Muscle of leg (tissue), 11 donors: Measurements from ENCODE around the gene CLDN4. TPM values are rescaled to one million over a fixed set of nuclear protein-coding genes. Genes with fewer than 3 reads are reported as not detected.

ENCODE experiments used
- DNase-seq: peaks from one replicate; pipeline ENCODE4 v3.0.0; 2013
- H3K27ac ChIP-seq: one replicate; pipeline ENCODE4 v1.5.1; 2013; ENCODE audit warnings: mild to moderate bottlenecking, low read length, control low read depth
- H3K27me3 ChIP-seq: one replicate; pipeline ENCODE4 v1.6.1; 2013; ENCODE audit warnings: low read length; ENCODE audit not compliant: control insufficient read depth, insufficient read depth
- H3K36me3 ChIP-seq: one replicate; pipeline ENCODE4 v1.6.1; 2013; ENCODE audit warnings: low read length; ENCODE audit not compliant: control insufficient read depth, insufficient read depth
- H3K4me1 ChIP-seq: one replicate; pipeline ENCODE4 v1.6.1; 2013; ENCODE audit warnings: low read length; ENCODE audit not compliant: control insufficient read depth, insufficient read depth
- H3K4me3 ChIP-seq: one replicate; pipeline ENCODE4 v1.5.1; 2013; ENCODE audit warnings: low read length, control low read depth
- H3K9me3 ChIP-seq: replicated peaks from 2 replicates; pipeline ENCODE4 v1.6.1; 2013; ENCODE audit warnings: low read depth, low read length; ENCODE audit not compliant: control insufficient read depth
- WGBS: methylation state at CpG from one replicate; pipeline ENCODE4 v1.1.5; 2013; ENCODE audit warnings: missing lambda C conversion rate; ENCODE audit not compliant: insufficient coverage; 5-methylcytosine and 5-hydroxymethylcytosine counted together
- polyA plus RNA-seq, 8 donors: library from polyadenylated mRNA; unstranded; fragments of 120-200 nt; gene quantifications; one replicate each; pipeline versions ENCODE4 v1.2.1 to v1.2.3, GENCODE V29; 2013; ENCODE audit warnings: inconsistent platforms in 1 of 8, low replicate concordance in 1 of 8; ENCODE audit not compliant: insufficient read length in 8 of 8, insufficient read depth in 1 of 8
- total RNA-seq: library from RNA; stranded (reverse); fragments of 120-200 nt; gene quantifications from one replicate; pipeline ENCODE4 v1.2.4, GENCODE V29; 2013

The CLDN4 gene
- total and polyA plus RNA-seq, 9 donors, result 0.27 to 10.9 (median 0.61) TPM

DNA sequence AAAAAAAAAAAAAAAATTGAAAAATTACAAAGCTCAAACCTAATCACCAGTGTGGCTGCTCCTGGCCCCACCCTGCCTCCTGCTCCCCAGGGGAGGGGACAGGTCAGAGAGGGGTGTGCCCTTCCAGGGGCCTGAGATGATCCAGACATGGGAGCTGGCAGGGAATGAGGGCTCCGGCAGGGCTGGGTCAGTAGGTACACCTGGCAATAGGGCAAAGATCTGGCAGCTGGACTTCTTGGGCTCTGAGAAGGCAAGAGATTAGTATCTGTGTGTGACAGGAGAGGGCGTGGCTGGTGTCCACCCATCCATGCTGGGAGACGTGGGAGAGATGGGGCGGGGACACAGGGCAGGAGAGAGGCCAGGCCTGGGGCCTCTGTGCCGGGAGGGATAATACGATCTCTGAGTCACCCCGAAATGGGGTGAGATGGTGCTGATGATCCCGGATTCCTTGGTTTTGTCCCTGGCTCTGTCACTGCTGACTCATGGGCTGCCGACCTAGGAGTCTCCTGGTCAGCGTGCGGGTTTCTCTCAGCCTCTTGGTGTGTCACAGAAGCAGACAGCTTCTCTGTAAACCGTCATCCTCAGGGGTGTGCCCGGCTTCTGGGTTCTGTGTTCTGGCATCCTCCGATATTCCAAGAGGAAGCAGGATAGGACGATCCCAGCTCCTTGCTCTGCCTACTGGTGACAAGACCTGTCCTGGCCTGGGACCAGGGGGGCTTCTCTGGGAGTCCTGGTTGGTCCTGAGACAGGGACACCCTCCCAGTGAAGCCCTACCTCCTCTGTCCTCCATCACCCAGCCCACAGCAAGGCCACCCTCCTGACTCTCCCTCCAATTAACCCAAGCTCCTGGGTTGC is 8.2 kb upstream of the CLDN4 start:
- peaks cover 12% of the 10 kb centered on the region for H3K4me1 ChIP-seq
- DNase-seq, result no peak
- H3K4me3 ChIP-seq, result no peak overlapping the region
- H3K9me3 ChIP-seq, result no peaks in the 10 kb centered on the region
- H3K36me3 ChIP-seq, result no peaks in the 10 kb centered on the region
- peaks cover 11% of the 10 kb centered on the region for H3K27me3 ChIP-seq
- 52% methylated on average over 14 of the region's 15 CpGs for WGBS
- H3K27ac ChIP-seq, result no peak overlapping the region

DNA sequence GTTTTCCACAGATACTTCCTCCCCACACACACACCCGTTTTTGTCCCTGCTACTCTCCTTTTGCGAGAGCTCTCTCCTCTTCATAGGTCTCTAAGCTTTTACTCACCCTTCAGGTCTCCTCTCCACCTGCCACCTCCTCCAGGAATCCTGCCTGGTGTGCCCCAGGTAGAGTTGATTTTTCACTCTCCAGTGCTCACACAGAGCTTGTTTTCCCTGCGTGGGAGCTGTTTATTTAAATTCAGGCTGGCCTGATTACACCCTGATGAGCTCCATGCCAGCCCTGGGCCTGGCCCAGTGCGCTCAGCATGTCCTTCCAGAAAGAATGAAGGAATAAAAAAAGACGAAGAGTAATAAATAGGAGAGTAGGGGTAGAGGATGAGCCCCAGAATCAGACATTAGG is 7.5 kb upstream of the CLDN4 start:
- peaks cover 18% of the 10 kb centered on the region for H3K4me1 ChIP-seq
- H3K9me3 ChIP-seq, result no peaks in the 10 kb centered on the region
- no peak overlapping the region for H3K27ac ChIP-seq
- no peak for DNase-seq
- no peak overlapping the region for H3K4me3 ChIP-seq
- 88% methylated on average over 4 of the region's 5 CpGs for WGBS
- no peaks in the 10 kb centered on the region for H3K36me3 ChIP-seq
- peaks cover 11% of the 10 kb centered on the region for H3K27me3 ChIP-seq

DNA sequence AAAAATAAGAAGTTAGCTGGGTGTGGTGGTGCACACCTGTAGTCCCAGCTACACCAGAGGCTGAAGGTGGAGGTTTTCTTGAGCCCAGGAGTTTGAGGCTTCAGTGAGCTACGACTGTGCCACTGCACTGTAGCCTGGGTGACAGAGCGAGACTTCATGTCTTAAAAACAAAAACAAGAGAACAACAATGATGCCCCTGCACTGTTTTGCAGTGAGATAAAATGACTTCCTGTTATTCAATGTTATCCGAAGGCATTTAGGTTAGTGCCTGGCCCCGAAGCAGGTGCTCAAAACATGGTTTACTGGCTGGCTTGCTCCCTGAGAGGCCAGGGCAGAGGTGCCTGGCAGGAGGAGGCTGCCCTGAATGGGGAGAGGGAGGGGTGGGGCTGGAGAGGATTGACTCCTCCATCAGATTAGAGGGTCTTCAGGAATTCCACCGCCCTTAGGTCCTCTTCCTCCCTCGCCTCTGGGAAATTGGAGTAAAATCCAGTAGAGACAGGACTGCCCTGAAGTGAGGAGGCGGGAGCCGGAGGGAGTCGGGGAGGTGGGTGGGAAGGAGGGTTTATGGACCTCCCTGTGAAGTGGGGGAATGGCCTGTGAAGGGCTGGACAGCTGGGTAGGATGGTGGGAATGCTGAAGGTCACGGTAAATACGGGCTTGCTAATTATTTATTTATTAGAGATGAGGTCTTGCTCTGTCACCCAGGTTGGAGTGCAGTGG is 6.8 kb upstream of the CLDN4 start:
- Histone ChIP-seq H3K4me1 (peaks cover 20% of the 10 kb centered on the region), H3K27me3 (peaks cover 11% of the 10 kb centered on the region), H3K27ac (no peak overlapping the region), H3K9me3 (no peaks in the 10 kb centered on the region), H3K4me3 (no peak overlapping the region), H3K36me3 (no peaks in the 10 kb centered on the region)
- WGBS, result 58% methylated on average over 6 of the region's 11 CpGs
- no peak for DNase-seq

DNA sequence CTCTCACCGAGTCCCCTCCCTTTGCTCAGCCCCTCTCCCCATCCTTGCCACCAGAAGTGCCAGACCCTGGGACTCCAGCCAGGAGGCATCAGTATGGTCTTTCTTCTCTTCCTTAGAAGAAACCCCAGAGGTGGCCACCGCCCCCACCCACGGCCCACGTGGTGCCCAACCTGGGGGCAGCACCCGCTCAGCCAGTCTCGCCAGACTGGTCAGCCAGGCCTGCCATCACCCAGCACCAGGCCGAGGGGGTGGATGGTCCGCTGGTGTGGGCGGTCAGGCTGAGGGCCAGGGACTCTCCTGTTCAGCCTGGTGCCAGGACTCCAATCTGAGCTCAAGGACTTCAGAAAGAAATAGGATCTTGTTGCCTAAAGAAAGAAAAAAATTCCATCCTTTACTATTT is 5.8 kb upstream of the CLDN4 start:
- peaks cover 20% of the 10 kb centered on the region for H3K4me1 ChIP-seq
- no peak for DNase-seq
- WGBS, result 85% methylated on average over 5 of the region's 9 CpGs
- no peaks in the 10 kb centered on the region for H3K9me3 ChIP-seq
- H3K27me3 ChIP-seq, result peaks cover 17% of the 10 kb centered on the region
- no peak overlapping the region for H3K4me3 ChIP-seq
- no peaks in the 10 kb centered on the region for H3K36me3 ChIP-seq
- H3K27ac ChIP-seq, result no peak overlapping the region

DNA sequence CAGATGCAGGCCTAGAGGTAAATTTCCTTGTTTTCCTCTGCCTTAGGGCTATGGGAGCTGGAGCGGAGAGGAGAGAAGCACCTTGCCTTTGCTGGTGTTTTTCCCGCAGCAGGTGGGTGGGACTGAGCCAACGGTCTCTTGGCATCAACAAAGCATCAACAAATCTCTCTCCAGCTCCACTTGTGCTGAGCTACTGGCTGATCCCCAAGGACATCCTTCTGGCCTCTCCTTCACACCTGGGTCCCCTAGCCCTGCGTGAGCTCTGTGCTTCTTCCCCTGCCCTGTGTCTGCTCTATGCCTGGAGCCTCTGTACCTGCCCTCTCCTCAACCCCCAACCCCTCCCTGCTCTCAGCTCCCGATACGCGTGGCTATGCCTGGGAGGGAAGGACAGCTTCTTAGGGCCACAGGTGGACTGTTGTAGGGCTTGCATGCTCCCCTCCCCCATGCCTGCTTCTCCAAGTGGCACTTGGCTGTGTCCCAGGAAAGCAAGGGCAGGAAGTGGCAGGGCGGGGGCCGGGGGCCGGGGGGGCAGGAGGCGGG is 3.2 kb upstream of the CLDN4 start:
- peak; percentile 53 for DNase-seq
- H3K27ac ChIP-seq, result no peak overlapping the region
- WGBS, result 23% methylated on average over 6 of the region's 11 CpGs
- H3K36me3 ChIP-seq, result no peaks in the 10 kb centered on the region
- H3K4me3 ChIP-seq, result no peak overlapping the region
- peaks cover 37% of the 10 kb centered on the region for H3K4me1 ChIP-seq
- H3K27me3 ChIP-seq, result peaks cover 42% of the 10 kb centered on the region
- H3K9me3 ChIP-seq, result no peaks in the 10 kb centered on the region

DNA sequence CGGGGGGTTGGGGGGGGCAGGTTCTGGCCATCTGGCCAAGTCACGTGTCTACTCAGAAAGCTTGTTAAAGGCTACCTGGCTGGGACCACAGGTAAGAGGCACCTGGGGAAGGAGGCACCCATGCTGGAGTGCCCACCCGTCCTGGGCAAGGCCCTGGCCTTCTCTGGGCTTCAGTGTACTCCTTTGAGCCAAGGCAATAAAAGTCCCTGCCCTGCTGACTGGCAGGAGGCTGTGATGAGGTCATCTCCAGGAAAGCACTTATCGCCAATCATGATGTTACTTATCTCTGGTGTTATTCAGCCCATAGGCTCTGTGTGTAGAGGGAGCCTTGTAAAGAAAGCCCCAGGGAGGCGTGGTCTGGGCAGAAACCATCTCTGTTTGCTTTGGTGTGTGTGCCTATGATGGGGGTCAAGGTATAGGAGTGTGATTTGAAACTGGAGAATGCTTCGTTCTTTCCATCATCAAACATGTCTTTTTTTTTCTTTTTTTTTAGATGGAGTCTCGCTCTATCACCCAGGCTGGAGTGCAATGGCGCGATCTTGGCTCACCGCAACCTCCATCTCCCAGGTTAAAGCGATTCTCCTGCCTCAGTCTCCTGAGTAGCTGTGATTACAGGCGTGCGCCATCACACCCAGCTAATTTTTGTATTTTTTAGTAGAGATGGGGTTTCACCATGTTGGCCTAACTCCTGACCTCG is 2.5 kb upstream of the CLDN4 start:
- H3K9me3 ChIP-seq, result no peaks in the 10 kb centered on the region
- peaks cover 43% of the 10 kb centered on the region for H3K27me3 ChIP-seq
- H3K27ac ChIP-seq, result no peak overlapping the region
- 69% methylated on average over 2 of the region's 14 CpGs for WGBS
- H3K4me1 ChIP-seq, result peaks cover 37% of the 10 kb centered on the region
- no peaks in the 10 kb centered on the region for H3K36me3 ChIP-seq
- no peak overlapping the region for H3K4me3 ChIP-seq
- no peak for DNase-seq

DNA sequence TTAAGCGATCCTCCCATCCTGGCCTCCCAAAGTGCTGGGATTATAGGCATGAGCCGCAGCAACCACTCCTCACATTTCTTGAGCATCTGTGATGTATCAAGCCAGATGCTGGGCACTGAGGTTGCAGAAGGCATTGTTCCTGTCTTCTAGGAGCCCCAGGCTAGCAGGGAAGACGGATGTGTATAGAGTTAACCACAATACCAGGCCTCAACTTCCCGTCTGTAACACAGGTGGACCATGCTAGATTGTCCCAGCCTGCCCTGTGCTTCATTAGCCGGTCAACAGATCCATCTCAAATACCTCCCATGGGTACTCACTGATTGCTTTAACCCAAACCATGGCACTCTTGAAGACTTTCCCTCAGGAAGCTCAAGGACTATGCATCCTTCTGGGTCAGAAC is 1.8 kb upstream of the CLDN4 start:
- DNase-seq, result no peak
- Histone ChIP-seq H3K4me1 (peaks cover 37% of the 10 kb centered on the region), H3K27ac (no peak overlapping the region), H3K36me3 (no peaks in the 10 kb centered on the region), H3K27me3 (peaks cover 50% of the 10 kb centered on the region), H3K4me3 (no peak overlapping the region), H3K9me3 (no peaks in the 10 kb centered on the region)
- 84% methylated on average over 5 of the region's 5 CpGs for WGBS

DNA sequence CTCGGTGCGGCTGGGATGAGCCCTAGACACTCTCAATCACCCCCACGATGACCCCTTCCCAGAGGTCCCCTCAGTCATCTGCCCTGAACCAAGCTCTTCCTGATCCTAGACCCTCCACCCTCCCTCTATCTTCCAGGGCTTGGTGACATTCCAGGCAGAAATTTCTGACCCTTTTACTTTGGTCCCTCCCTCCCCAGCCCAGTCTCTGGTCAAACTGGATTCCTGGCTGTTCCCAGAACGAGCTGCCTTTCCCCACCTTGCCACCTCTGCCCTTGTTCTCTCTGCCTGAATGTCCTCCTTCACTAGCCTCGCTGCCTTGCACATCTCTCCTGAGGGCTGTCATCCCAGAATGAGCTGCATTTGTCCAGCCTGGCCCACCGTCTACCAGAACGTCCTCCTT is 1.3 kb upstream of the CLDN4 start:
- no peaks in the 10 kb centered on the region for H3K36me3 ChIP-seq
- WGBS, result 43% methylated on average over 7 of the region's 7 CpGs
- peaks cover 37% of the 10 kb centered on the region for H3K4me1 ChIP-seq
- no peak overlapping the region for H3K27ac ChIP-seq
- no peak overlapping the region for H3K4me3 ChIP-seq
- no peaks in the 10 kb centered on the region for H3K9me3 ChIP-seq
- no peak for DNase-seq
- peaks cover 50% of the 10 kb centered on the region for H3K27me3 ChIP-seq

DNA sequence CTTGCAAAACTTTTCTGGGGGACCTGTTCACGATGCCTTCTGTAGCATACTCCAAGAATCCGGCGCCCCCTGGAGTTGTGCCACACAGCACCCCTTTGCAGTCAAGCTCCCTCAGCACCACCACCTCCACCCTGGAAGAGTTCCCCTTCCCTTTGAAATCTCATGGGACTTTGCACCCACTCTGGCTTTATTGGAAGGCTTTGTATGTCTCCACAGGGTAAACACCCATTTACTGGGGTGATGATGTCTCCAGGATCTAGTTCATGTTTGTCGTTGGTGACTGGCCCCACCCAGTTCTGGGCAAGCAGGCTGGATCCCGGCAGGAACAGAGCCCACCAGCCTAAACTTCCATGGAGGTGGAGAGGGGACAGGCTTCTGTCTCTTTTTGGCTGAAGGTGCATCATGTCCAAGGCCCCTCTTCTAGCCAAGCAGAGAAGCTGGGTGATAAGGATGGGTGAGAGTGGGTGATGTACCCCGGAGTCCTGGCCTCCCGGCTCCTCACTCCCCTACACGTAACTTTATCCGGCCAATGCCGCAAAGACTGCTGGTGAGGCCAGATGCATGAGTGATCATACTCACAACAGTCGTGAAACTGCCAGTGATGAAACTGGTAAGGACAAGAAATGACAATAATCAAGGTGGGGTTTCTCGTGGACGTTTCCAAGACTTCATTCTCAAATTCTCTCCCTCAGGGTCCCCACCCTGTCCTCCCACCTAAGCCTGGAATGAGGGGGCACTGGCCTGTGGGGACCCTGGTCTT is 695 bp upstream of the CLDN4 start:
- no peak for DNase-seq
- 68% methylated on average over 10 of the region's 13 CpGs for WGBS
- Histone ChIP-seq H3K27ac (no peak overlapping the region), H3K27me3 (peaks cover 45% of the 10 kb centered on the region), H3K36me3 (no peaks in the 10 kb centered on the region), H3K4me3 (no peak overlapping the region), H3K9me3 (no peaks in the 10 kb centered on the region), H3K4me1 (peaks cover 37% of the 10 kb centered on the region)
